HTERT RPE-1 (cell line): Measurements from ENCODE around the gene FRRS1L.

Experiments used
- in situ Hi-C: fragments of 300-500 bp; cut with MboI; formaldehyde crosslinking; loops from 4 replicates; pipeline ENCODE4 v1.14.3; 2020; ENCODE audit warnings: low sequenced_read_pairs

Gene FRRS1L

GRCh38 chr9:109176963-109177362, 9.9 kb upstream of the FRRS1L start:
- in situ Hi-C loops, result no loop called here

DNA sequence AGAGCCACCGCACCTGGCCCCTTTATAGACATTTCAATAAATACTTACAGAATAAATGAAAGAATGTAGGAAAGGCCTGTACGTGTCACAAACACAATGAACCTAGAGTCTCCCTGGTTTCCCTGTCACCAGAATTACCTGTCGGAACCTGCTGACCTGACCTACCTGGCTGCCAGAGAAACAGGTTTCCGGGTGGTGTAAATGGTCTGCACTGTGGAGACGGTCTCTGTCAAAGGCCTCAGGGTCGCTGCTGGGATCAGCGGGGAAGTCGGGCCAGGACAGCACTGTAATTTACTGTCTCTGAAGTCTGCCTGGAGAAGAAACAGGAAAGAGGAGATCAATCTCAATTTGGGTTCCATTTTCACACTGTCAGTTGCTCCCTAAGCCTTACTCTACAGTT, 9.3 kb upstream of the FRRS1L start:
- in situ Hi-C loops, result no loop called here

DNA sequence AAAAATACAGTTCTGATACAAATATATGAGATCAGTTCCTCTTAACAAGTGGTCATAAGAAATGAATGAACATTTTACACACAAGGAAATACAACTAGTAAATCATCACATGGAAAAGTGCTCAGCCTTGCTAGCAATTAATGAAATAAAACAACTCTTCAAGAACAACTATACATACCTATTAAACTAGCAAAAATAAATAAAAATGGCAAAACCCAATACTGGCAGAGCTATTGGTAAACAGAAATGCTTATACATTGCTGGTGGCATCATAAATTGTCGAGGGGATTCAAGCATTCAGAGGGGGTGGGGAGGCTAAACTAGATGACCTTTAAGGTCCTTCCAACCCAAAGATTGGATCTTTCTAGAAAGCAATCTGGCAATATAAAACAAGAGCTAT, 5.9 kb upstream of the FRRS1L start:
- in situ Hi-C loops, result no loop called here

- in situ Hi-C loops, result no loop called here
These were observed 4.9 kb upstream of the FRRS1L start for GRCh38 chr9:109171926-109172325.

- in situ Hi-C loops, result no loop called here
These were observed 1.1 kb upstream of the FRRS1L start for GRCh38 chr9:109168170-109168569.

DNA sequence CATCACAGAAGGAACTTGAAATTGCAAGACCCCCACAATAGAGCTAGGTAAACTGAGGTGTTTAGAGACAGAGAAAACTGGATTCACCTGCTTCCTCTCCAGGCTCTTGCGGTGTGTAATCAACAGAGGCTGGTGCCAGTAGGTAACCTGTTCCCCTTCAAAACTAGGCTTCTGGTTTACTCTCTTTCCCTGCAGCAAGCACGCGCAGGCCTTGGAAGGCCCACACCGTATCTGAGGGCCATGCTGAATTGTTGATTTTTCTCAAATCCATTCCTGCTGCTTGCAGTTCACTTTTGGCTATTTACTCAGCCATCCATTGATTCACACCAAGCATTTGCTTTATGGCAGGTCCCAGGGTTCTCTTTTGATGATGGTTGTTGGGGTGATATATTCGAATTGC, 667 bp upstream of the FRRS1L start:
- in situ Hi-C loops, result no loop called here

DNA sequence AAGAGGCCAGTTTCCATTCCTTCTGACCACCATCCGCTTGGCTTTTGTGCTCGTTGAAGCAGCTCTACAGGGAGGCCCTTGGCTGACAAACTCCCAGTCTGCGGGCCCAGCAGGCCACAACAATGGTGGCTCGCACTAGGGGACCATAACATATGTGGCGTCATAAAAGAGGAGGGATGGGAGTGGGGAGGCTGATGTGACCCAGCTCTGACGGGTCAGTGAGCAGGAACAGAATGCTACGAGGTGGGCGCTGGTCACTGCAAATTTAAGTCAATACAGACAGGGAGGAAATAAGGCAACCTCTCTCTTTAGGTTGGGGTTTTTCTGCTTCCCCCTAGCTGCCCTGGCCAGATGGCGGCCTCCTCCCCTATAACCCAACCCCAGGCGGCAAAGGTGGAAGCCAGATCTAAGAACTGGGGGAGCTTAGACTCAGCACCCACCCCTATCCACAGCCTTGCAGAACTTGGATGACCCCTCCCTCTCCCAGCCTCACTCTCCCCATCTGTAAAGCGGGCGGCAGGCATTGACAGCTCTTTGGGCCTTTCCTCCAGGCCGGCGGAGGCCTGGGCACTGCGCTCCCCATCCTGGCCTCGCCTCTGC, 778 bp downstream of the FRRS1L start:
- in situ Hi-C loops, result no loop called here

DNA sequence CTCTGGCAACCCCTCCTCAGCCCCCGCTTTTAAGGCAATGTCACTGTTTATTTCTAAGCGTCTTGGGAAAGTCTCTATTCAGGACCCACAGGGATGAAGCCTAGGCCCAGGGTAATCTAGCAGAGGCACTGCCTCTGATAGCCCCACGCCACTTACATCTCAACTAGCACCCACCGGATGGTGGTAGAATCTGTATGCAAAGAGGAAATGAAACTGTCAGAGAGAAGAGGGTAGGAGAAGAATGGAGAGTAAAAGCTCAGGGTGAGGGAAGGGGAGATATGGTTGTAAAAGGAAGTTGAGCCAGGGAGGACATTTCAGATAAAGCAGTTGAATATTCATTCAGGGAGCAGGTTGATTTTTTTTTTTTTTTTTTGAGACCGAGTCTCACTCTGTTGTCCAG, 3.0 kb downstream of the FRRS1L start:
- in situ Hi-C loops, result no loop called here

DNA sequence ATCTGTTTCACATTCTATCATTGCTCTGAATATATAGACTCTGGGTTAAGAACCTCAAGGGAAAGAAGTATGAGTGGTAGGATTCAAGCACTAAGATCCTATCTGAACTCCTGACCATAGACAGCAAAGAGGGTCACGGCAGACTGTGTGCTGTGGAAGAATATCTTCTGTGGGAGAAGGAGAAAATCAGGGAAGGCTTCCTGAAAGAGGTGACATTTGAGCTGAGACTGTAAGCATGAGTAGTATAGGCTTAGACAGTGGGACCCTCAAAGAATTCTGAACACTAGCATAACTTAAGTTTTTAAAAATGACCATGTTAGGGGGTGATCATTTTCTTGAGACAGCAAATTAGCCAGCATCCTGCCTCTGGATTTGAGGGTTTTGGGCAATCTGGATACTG, 3.9 kb downstream of the FRRS1L start:
- in situ Hi-C loops, result no loop called here

GRCh38 chr9:109162677-109163076, 4.4 kb downstream of the FRRS1L start:
- in situ Hi-C loops, result no loop called here

GRCh38 chr9:109161471-109161870, 5.6 kb downstream of the FRRS1L start:
- in situ Hi-C loops, result no loop called here

- in situ Hi-C loops, result no loop called here
These were observed 7.5 kb downstream of the FRRS1L start for GRCh38 chr9:109159583-109159982.

- in situ Hi-C loops, result no loop called here
These were observed 8.4 kb downstream of the FRRS1L start for GRCh38 chr9:109158651-109159050.

GRCh38 chr9:109156708-109157107, 10.3 kb downstream of the FRRS1L start:
- in situ Hi-C loops, result no loop called here

DNA sequence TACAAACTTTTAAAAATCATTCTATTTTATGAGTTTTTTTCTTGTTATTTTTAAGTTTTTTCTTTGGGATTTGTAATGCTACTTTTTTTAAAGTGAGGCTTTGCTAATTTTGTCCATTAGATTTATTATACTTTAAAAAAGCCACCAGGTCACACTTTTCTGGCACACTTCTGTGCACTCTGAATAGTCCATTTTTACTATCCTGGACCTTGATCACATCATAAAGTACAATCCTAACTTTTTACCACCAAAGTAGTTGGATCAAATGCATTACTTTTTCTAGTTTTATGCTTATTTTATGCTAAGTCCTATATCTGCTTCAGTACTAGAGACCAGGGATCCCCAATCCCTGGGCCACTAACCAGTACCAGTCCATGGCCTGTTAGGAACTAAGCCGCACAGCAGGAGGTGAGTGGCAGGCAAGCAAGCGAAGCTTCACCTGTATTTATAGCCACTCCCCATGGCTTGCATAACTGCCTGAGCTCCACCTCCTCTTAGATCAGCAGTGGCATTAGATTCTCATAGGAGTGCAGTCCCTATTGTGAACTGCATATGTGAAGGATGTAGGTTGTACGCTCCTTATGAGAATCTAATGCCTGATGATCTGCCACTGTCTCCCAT, 16.0 kb downstream of the FRRS1L start:
- in situ Hi-C loops, result no loop called here

DNA sequence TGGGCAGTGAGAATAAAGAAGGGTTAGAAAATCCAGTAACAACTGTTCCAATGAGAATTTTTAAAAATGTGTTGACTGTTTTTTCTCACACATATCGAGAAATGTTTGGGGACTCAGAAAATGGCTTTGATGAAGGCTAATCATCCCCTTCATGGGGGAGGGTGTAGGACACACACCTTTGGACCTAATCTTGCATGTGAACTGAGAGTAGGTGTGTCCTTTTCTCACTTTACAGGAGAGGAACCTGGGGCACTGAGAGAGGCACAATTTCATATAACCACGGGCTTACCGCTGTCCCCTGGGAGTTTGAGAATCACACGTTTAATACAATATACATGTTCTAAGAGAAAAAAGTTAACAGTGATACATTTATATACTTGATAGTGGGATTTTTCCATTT, 17.3 kb downstream of the FRRS1L start:
- in situ Hi-C loops, result no loop called here

- in situ Hi-C loops, result no loop called here
These were observed 18.0 kb downstream of the FRRS1L start for GRCh38 chr9:109149089-109149488.

DNA sequence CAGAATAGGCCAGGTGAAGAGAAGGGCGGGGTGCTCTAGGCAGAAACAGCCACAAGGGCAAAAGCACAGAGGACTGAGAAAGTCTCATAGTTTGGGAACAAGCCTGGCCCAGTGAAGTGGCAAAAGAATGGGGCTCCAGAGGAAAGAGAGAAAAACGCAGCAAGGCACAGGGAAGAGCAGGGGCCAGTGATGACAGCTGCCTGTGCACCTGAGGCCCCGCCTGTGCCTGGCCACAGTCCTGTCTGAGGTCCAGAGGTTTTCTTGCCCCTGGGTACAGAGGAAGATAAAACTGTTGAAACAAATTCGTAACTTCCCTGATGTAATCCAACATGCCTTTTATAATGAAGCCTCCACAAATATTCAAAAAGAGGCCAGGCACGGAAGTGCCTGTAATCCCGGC, 22.0 kb downstream of the FRRS1L start:
- in situ Hi-C loops, result no loop called here

GRCh38 chr9:109143881-109144562, 23.0 kb downstream of the FRRS1L start:
- in situ Hi-C loops, result no loop called here

GRCh38 chr9:109141375-109141774, 25.7 kb downstream of the FRRS1L start:
- in situ Hi-C loops, result no loop called here

DNA sequence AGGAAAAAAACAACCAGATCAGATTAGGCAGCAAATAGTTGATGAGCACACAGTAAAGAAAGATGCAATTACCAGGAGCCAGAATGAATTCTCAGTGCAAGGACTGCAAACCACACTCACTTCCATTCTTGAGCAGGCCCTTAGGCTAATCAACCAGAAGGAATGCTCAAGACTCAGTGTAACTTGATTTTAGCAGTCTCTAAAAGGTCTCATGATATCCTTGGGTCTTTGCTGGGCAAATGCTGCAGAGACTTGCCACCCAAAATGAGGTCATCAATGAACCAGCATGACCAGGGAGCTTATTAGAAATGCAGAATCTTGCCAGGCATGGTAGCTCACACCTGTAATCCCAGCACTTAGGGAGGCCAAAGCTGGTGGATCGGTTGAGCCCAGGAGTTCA, 27.2 kb downstream of the FRRS1L start:
- in situ Hi-C loops, result no loop called here

GRCh38 chr9:109138421-109138820, 28.6 kb downstream of the FRRS1L start:
- in situ Hi-C loops, result no loop called here
